Thoracic aorta (tissue), 2 donors: Measurements from ENCODE around the gene METTL22. TPM values are rescaled to one million over a fixed set of nuclear protein-coding genes. Genes with fewer than 3 reads are reported as not detected.
A peak's percentile ranks its signal among the peaks of the same experiment; 100 is the strongest.

ENCODE experiments used
- ATAC-seq: fragments of 150-250 bp; one replicate; pipeline ENCODE4 v1.8.0; 2017; ENCODE audit warnings: low read depth; ENCODE audit not compliant: insufficient number of reproducible peaks, low FRiP score
- DNase-seq: peaks from one replicate; pipeline ENCODE4 v3.0.0-alpha.2; 2020; ENCODE audit warnings: low spot score
- H3K27ac ChIP-seq, 2 donors: fragments of 200-600 bp; sonication (generic); 1 replicate in 1 of 2; 2 replicates in 1 of 2; pipeline ENCODE4 v1.5.1; 2016; ENCODE audit warnings: mild to moderate bottlenecking in 2 of 2, moderate library complexity in 2 of 2
- H3K27me3 ChIP-seq: fragments of 200-600 bp; sonication (generic); replicated peaks from 2 replicates; pipeline ENCODE4 v1.6.0; 2016; ENCODE audit warnings: mild to moderate bottlenecking; ENCODE audit not compliant: insufficient read depth
- H3K36me3 ChIP-seq: fragments of 200-600 bp; sonication (generic); one replicate; pipeline ENCODE4 v1.5.1; 2016
- H3K4me1 ChIP-seq, 2 donors: fragments of 200-600 bp; sonication (generic); 1 replicate in 1 of 2; 2 replicates in 1 of 2; pipeline versions ENCODE4 v1.5.1 to v1.6.0; 2016; ENCODE audit warnings: low read depth in 2 of 2, mild to moderate bottlenecking in 1 of 2; ENCODE audit not compliant: control insufficient read depth in 1 of 2
- H3K4me3 ChIP-seq: fragments of 200-600 bp; sonication (generic); 2 replicates; pipeline ENCODE4 v1.5.1; 2016; ENCODE audit warnings: mild to moderate bottlenecking
- H3K9me3 ChIP-seq: fragments of 200-600 bp; sonication (generic); 2 replicates; pipeline ENCODE4 v1.5.1; 2016
- total RNA-seq, 2 donors: library from RNA; depleted of rRNA; stranded (reverse); fragments of >200 nt; gene quantifications; one replicate each; pipeline versions ENCODE4 v1.1.0 to v1.2.3, GENCODE V29; 2016
- TF ChIP-seq, protein P1 (sequence below): fragments of 200-600 bp; sonication (generic); IDR thresholded peaks from one replicate; pipeline ENCODE4 v1.5.1; 2019; ENCODE audit warnings: antibody characterized with exemption

The METTL22 gene
- total RNA-seq, 2 donors from 2014 or later: 19.6 to 34.6 TPM

DNA sequence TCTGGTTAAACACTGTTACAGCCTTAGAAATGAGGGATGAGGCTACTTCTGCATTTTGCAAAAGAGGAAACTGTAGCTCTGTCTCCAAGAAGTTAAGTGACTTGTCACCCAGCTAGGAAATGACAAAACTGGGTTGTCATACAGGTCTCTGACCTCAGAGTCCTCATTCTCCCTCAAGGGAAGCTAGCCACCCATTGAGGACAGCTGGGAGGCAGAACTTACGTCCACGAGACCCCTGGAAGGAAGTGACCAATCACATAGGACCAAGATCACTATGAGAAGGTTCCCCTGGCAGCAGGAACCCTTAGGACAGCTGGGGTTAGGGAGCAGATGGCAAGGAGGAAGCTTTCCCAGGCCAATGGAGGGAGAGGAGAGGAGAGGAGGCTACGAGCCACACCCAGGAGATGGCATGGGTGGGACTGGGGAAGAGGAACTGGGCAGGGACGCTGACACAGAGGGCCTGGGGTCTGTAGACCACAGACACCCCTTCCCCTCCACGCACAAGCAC, 11.2 kb downstream of the METTL22 start:
- H3K4me1 ChIP-seq: no peaks in the 10 kb centered on the region
- no peaks in the 10 kb centered on the region for H3K9me3 ChIP-seq
- ATAC-seq (no peak), DNase-seq (no peak)
- no peaks in the 10 kb centered on the region for H3K27me3 ChIP-seq
- no peak overlapping the region for H3K4me3 ChIP-seq
- TF ChIP-seq, protein P1, sequence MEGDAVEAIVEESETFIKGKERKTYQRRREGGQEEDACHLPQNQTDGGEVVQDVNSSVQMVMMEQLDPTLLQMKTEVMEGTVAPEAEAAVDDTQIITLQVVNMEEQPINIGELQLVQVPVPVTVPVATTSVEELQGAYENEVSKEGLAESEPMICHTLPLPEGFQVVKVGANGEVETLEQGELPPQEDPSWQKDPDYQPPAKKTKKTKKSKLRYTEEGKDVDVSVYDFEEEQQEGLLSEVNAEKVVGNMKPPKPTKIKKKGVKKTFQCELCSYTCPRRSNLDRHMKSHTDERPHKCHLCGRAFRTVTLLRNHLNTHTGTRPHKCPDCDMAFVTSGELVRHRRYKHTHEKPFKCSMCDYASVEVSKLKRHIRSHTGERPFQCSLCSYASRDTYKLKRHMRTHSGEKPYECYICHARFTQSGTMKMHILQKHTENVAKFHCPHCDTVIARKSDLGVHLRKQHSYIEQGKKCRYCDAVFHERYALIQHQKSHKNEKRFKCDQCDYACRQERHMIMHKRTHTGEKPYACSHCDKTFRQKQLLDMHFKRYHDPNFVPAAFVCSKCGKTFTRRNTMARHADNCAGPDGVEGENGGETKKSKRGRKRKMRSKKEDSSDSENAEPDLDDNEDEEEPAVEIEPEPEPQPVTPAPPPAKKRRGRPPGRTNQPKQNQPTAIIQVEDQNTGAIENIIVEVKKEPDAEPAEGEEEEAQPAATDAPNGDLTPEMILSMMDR: no peak
- H3K36me3 ChIP-seq: peaks cover 58% of the 10 kb centered on the region
- peak overlapping the region in 1 of 2 donors; percentile 45 for H3K27ac ChIP-seq

DNA sequence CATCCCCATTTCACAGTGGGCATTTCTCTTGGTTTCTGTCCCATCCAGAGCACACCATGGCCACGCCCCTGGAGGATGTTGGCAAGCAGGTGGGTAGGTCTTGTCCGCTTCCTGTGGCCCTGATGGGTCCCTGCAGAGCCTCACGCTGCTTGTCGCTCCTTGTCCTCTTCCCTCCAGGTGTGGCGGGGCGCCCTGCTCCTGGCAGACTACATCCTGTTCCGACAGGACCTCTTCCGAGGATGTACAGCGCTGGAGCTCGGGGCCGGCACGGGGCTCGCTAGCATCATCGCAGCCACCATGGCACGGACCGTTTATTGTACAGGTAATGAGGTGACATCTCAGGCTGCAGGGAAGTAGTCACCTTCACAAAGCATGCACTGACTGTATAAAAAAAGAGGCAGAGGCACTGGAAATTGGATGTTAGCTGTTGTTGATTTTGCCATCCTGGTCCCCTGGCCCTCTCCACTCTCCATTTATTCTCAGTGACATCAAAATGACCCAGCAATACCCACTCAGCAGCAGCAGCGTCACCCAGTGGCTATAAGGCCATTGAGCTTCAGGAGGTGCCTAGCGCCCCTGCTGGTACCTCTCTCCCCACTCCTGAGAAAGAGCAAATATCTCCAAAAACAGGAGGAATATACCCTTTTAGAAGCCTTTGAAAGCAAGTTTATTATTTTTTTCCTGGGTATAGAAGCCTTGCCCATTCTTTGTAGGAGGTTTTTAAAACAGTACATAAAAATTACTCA, 13.7 kb downstream of the METTL22 start:
- ATAC-seq (no peak), DNase-seq (no peak)
- Histone ChIP-seq H3K4me1 (no peaks in the 10 kb centered on the region), H3K36me3 (peaks cover 47% of the 10 kb centered on the region), H3K4me3 (no peak overlapping the region), H3K9me3 (no peaks in the 10 kb centered on the region), H3K27ac (no peak overlapping the region), H3K27me3 (no peaks in the 10 kb centered on the region)
- TF ChIP-seq, protein P1: no peak

DNA sequence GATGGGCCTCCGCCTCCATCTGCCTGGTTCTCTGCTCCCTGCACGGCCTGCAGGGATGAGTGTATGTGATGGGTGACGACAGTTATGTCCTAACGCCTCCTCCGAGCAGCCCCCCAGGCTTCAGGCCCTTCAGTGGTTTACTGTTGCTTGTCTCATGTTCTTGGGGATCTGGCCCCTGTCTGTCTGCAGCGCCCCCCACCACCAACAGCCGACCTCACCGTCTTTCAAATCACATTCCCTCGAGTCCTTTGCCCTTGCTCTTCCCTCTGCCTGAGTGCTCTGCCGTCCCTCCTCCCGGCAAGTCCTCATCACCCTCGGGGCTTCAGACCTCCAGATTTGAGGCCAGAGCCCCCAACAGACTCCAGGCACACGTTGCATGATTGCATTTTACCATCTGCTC, 18.2 kb downstream of the METTL22 start:
- Histone ChIP-seq H3K9me3 (no peaks in the 10 kb centered on the region), H3K4me3 (no peak overlapping the region), H3K4me1 (no peaks in the 10 kb centered on the region), H3K27ac (no peak overlapping the region), H3K36me3 (peaks cover 64% of the 10 kb centered on the region), H3K27me3 (no peaks in the 10 kb centered on the region)
- DNase-seq: no peak
- TF ChIP-seq, protein P1: no peak
- ATAC-seq: no peak

DNA sequence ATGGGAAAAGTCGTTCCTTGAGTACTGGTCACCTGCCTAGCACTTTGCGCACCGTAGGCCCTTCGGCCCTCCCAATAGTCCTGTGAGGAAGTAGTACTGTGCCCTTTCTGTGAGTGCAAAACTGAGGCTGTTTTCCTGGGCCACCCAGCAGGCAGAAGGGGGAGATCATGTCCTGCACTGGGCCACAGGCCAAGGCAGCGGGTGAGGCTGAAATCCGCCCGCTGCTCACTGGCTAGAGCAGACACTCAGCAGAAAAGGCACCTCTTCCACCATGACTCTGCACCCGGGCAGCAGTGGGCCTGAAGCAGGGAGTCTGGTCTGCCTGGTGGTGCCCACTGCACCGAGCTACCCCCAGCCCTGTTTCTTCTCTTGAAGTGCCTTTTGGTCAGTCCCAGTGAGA, 20.2 kb downstream of the METTL22 start:
- DNase-seq (no peak), ATAC-seq (no peak)
- peaks cover 71% of the 10 kb centered on the region for H3K36me3 ChIP-seq
- TF ChIP-seq, protein P1: no peak
- no peaks in the 10 kb centered on the region for H3K9me3 ChIP-seq
- no peak overlapping the region for H3K4me3 ChIP-seq
- no peak overlapping the region for H3K27ac ChIP-seq
- no peaks in the 10 kb centered on the region for H3K4me1 ChIP-seq
- no peaks in the 10 kb centered on the region for H3K27me3 ChIP-seq

DNA sequence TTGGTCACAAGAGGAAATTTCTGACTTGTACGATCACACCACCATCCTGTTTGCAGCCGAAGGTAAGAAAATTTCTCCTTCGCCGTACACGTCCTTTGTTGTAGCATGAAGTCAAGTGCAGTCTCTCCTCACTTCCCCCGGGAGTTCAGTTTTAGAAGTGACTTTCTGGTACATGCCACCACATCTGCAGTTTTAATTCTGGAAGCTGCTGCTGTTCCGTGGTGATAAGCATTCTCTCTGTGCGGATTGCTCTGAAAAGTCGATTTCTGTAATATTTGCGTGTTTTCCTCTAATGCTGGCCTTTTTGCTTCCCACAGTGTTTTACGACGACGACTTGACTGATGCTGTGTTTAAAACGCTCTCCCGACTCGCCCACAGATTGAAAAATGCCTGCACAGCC, 20.6 kb downstream of the METTL22 start:
- no peak overlapping the region for H3K27ac ChIP-seq
- ATAC-seq (no peak), DNase-seq (no peak)
- H3K9me3 ChIP-seq: no peaks in the 10 kb centered on the region
- H3K36me3 ChIP-seq: peaks cover 69% of the 10 kb centered on the region
- no peaks in the 10 kb centered on the region for H3K4me1 ChIP-seq
- no peak overlapping the region for H3K4me3 ChIP-seq
- TF ChIP-seq, protein P1: no peak
- no peaks in the 10 kb centered on the region for H3K27me3 ChIP-seq
